Measurements from ENCODE around the gene LAMTOR3.
"Not testable (repeated sequence)": the region's sequence is repeated elsewhere in the genome, so short reads cannot be mapped to it uniquely, and the experiment has no call there.

The LAMTOR3 gene

GRCh38 chr4:99830051-99830450 lies 64.2 kb downstream of the LAMTOR3 start:
- DNase-seq (ENCODE audit: low read depth) = not testable (repeated sequence)

GRCh38 chr4:99828477-99828876 lies 65.8 kb downstream of the LAMTOR3 start:
- no peak for DNase-seq (ENCODE audit: low read depth)

Data from HS-5 (cell line).